GM12873 (cell line): ENCODE results near the gene PRRC2B.

Experiments used
- TF ChIP-seq, protein P1 (sequence below): IDR thresholded peaks from 2 replicates; pipeline ENCODE4 v1.5.1; 2012; ENCODE audit warnings: low read depth, mild to moderate bottlenecking, moderate library complexity, low read length, control low read depth; ENCODE audit not compliant: insufficient read depth; ENCODE audit errors: missing control alignments

The PRRC2B gene

DNA sequence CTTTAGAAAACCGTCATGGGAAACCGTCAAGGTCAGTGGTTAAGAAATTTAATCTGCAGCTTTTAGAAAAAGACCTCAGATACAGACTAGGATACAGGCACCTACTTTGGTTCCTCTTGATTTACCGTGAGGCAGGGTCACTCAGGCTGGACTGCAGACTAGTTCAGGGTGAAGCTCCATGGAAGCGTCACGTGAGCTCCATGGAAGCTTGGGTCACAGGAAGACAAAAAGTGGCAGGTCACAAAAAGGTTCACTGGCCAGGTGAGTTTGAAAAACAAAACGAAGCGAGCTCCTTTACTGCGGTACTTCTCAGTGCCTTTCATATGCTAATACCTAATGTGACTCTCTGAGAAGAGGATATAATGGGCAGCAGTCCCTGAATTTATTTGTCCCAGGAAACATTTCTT is 43.0 kb downstream of the PRRC2B start:
- TF ChIP-seq, protein P1, sequence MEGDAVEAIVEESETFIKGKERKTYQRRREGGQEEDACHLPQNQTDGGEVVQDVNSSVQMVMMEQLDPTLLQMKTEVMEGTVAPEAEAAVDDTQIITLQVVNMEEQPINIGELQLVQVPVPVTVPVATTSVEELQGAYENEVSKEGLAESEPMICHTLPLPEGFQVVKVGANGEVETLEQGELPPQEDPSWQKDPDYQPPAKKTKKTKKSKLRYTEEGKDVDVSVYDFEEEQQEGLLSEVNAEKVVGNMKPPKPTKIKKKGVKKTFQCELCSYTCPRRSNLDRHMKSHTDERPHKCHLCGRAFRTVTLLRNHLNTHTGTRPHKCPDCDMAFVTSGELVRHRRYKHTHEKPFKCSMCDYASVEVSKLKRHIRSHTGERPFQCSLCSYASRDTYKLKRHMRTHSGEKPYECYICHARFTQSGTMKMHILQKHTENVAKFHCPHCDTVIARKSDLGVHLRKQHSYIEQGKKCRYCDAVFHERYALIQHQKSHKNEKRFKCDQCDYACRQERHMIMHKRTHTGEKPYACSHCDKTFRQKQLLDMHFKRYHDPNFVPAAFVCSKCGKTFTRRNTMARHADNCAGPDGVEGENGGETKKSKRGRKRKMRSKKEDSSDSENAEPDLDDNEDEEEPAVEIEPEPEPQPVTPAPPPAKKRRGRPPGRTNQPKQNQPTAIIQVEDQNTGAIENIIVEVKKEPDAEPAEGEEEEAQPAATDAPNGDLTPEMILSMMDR, result no peak

GRCh38 chr9:131438190-131438589 is 44.3 kb downstream of the PRRC2B start:
- TF ChIP-seq, protein P1, result no peak

GRCh38 chr9:131439224-131439623 is 45.3 kb downstream of the PRRC2B start:
- TF ChIP-seq, protein P1, result no peak

- TF ChIP-seq, protein P1, result no peak
Measured at GRCh38 chr9:131441441-131441840, 47.6 kb downstream of the PRRC2B start.

- TF ChIP-seq, protein P1, result no peak
Measured at GRCh38 chr9:131442351-131442750, 48.5 kb downstream of the PRRC2B start.

DNA sequence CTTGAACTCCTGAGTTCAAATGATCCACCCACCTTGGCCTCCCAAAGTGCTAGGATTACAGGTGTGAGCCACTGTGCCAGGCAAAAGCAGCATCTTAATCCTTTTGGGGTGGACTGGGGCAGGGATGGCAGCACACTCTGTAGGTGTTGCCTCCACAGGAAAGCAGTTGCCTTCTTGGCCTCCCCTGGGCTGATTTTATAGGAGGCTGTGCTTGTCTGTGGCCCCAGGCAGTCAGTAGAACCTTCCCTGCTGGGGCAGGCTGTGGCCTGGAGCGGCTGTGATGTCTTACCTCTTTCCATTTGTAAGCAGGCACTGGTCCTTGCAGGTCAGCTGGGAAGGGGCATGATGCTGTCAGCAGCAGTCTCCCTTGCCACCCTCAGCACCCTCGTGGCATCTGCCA is 49.8 kb downstream of the PRRC2B start:
- TF ChIP-seq, protein P1, result no peak

DNA sequence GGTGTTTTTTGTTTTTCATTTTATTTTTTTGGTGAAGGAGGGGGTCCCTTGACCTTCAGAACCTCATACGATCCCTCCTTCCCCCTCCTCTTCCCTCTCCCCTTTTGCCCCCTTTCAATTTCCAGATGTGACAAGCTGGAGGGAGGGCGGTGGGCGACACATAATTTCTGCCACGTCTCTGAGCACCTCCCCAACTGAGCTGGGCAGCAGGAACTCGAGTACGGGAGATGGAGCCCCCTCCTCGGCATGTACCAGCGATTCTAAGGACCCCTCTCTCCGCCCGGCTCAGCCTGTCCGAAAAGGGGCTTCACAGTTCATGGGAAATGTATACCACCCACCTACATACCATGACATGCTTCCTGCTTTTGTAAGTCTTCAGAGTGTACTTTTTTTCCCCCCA is 52.4 kb downstream of the PRRC2B start:
- TF ChIP-seq, protein P1, result no peak
